H1 (cell line): ENCODE results near the gene CACUL1.

ENCODE experiments used
- BRCA1 ChIP-seq: IDR thresholded peaks from 2 replicates; pipeline ENCODE4 v1.6.1; 2012; ENCODE audit warnings: low read depth, low read length, improper control_type of control experiment
- CHD1 ChIP-seq: IDR thresholded peaks from 2 replicates; pipeline ENCODE4 v1.6.1; 2012; ENCODE audit warnings: low read depth, low read length, improper control_type of control experiment
- CHD2 ChIP-seq: IDR thresholded peaks from 2 replicates; pipeline ENCODE4 v1.6.1; 2012; ENCODE audit warnings: low read length, improper control_type of control experiment
- EZH2 ChIP-seq: fragments of 200-600 bp; sonication (generic); IDR thresholded peaks from 2 replicates; pipeline ENCODE4 v1.7.1; 2012; ENCODE audit warnings: low read depth, mild to moderate bottlenecking, moderate library complexity, low read length, inconsistent platforms; ENCODE audit not compliant: severe bottlenecking
- POLR2A ChIP-seq, 2 experiments: IDR thresholded peaks; 1 replicate in 1 of 2; 2 replicates in 1 of 2; pipeline ENCODE4 v1.6.1; 2011; ENCODE audit warnings: low read depth in 2 of 2, low read length in 2 of 2, mild to moderate bottlenecking in 2 of 2; ENCODE audit errors: control extremely low read depth in 1 of 2
- POLR2AphosphoS5 ChIP-seq: IDR thresholded peaks from 2 replicates; pipeline ENCODE4 v1.6.1; 2011; ENCODE audit warnings: low read depth, low read length
- RBBP5 ChIP-seq: IDR thresholded peaks from 2 replicates; pipeline ENCODE4 v1.7.1; 2012; ENCODE audit warnings: low read depth, mild to moderate bottlenecking, inconsistent platforms, low read length, moderate library complexity, borderline replicate concordance
- RFX5 ChIP-seq: IDR thresholded peaks from 2 replicates; pipeline ENCODE4 v1.6.1; 2011; ENCODE audit warnings: low read depth, low read length, improper control_type of control experiment, borderline replicate concordance
- SAP30 ChIP-seq: fragments of 300-600 bp; sonication (generic); IDR thresholded peaks from 2 replicates; pipeline ENCODE4 v1.7.1; 2012; ENCODE audit warnings: low read length, moderate library complexity, mild to moderate bottlenecking, inconsistent platforms; ENCODE audit not compliant: insufficient read depth, insufficient replicate concordance
- TAF1 ChIP-seq: IDR thresholded peaks from 2 replicates; pipeline ENCODE4 v1.6.1; 2011; ENCODE audit warnings: mild to moderate bottlenecking, low read depth, low read length
- TCF12 ChIP-seq: IDR thresholded peaks from 2 replicates; pipeline ENCODE4 v1.6.1; 2011; ENCODE audit warnings: low read depth, mild to moderate bottlenecking, low read length
- TF ChIP-seq, protein P1 (sequence below), 3 experiments: IDR thresholded peaks; 1 replicate in 2 of 3; 2 replicates in 1 of 3; pipeline versions ENCODE4 v1.5.1 to v1.6.1; 2011; ENCODE audit warnings: low read length in 3 of 3, mild to moderate bottlenecking in 3 of 3, inconsistent platforms in 2 of 3, low read depth in 1 of 3, moderate library complexity in 1 of 3; ENCODE audit not compliant: insufficient read depth in 1 of 3; ENCODE audit errors: control extremely low read depth in 1 of 3

DNA sequence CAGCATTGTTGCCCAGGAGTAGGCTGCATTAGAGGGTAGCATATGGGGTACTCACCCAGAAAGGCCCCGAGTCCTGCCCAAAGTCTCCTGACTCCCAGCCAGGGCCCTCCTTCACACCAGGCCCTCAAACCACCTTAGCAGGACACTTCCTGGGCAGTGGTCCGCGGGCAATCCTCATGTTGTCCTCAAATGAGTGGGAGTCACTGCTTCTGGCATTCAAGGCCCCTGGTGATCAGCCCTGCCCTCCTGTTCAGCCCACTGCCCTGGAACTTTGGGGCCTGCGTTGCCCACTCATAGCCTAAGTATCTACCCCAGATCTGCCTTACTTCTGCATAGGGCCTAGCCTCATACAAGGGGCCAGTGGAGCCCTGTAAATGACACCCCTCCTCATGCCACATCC lies 88.4 kb downstream of the CACUL1 start:
- no peak for TF ChIP-seq POLR2A (IDR thresholded peaks at IDR 0.05; ENCODE audit: control extremely low read depth in 1 of 2, low read depth in 2 of 2, low read length in 2 of 2)
- TF ChIP-seq BRCA1, result no peak
- TF ChIP-seq RFX5, result no peak
- no peak for TF ChIP-seq CHD1
- TF ChIP-seq TCF12, result no peak
- no peak for TF ChIP-seq EZH2
- no peak for TF ChIP-seq TAF1
- no peak for TF ChIP-seq SAP30
- TF ChIP-seq, protein P1, sequence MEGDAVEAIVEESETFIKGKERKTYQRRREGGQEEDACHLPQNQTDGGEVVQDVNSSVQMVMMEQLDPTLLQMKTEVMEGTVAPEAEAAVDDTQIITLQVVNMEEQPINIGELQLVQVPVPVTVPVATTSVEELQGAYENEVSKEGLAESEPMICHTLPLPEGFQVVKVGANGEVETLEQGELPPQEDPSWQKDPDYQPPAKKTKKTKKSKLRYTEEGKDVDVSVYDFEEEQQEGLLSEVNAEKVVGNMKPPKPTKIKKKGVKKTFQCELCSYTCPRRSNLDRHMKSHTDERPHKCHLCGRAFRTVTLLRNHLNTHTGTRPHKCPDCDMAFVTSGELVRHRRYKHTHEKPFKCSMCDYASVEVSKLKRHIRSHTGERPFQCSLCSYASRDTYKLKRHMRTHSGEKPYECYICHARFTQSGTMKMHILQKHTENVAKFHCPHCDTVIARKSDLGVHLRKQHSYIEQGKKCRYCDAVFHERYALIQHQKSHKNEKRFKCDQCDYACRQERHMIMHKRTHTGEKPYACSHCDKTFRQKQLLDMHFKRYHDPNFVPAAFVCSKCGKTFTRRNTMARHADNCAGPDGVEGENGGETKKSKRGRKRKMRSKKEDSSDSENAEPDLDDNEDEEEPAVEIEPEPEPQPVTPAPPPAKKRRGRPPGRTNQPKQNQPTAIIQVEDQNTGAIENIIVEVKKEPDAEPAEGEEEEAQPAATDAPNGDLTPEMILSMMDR (IDR thresholded peaks at IDR 0.05; ENCODE audit: control extremely low read depth in 1 of 3, insufficient read depth in 1 of 3, low read depth in 1 of 3, low read length in 3 of 3), result no peak
- no peak for TF ChIP-seq POLR2AphosphoS5
- no peak for TF ChIP-seq CHD2
- no peak for TF ChIP-seq RBBP5
